Stimulated activated effector memory CD8-positive, alpha-beta T cell treated with anti-CD3 and anti-CD28 coated beads, Interleukin-12 subunit alpha, Interleukin-12 subunit beta, amount 100 ng/mL, for 72 hours (primary cell): Measurements from ENCODE around the gene CFAP97D2.
"Not testable (repeated sequence)": the region's sequence is repeated elsewhere in the genome, so short reads cannot be mapped to it uniquely, and the experiment has no call there.

Experiments used
- ATAC-seq: fragments of 150-1000 bp; cut with Tn5 transposase; 2 replicates; pipeline ENCODE4 v1.10.0; 2021
- DNase-seq, 2 donors: peaks; one replicate each; pipeline ENCODE4 v3.0.0; 2021 to 2022; ENCODE audit warnings: low spot score in 2 of 2
- H3K27ac Mint-ChIP-seq: one replicate; pipeline ENCODE4 v1.8.0; 2022; ENCODE audit warnings: mild to moderate bottlenecking, mixed read lengths
- H3K36me3 Mint-ChIP-seq: one replicate; pipeline ENCODE4 v1.8.0; 2022; ENCODE audit warnings: mild to moderate bottlenecking, mixed read lengths
- H3K4me1 Mint-ChIP-seq: one replicate; pipeline ENCODE4 v1.8.0; 2022; ENCODE audit warnings: mixed read lengths
- H3K4me3 Mint-ChIP-seq: one replicate; pipeline ENCODE4 v1.8.0; 2022; ENCODE audit warnings: mild to moderate bottlenecking, mixed read lengths
- H3K9me3 Mint-ChIP-seq: one replicate; pipeline ENCODE4 v1.8.0; 2022; ENCODE audit warnings: mixed read lengths

The CFAP97D2 gene

GRCh38 chr13:114179087-114179658, at the start of gene CFAP97D2:
Gene CFAP97D2, plus strand, starts transcription at chr13:114179257. Its CDS starts 74 bp downstream, at chr13:114179331.
- DNase-seq (peak in 1 of 2 donors; percentile 12), ATAC-seq (no peak)
- H3K4me3 Mint-ChIP-seq = no peak within 1 kb of the TSS
- H3K4me1 Mint-ChIP-seq = peaks cover 50% of the 10 kb centered on the region
- no peaks in the 10 kb centered on the region for H3K36me3 Mint-ChIP-seq
- H3K27ac Mint-ChIP-seq = peak within 1 kb of the TSS; percentile 71
- H3K9me3 Mint-ChIP-seq = no peaks in the 10 kb centered on the region

- Mint-ChIP-seq H3K4me1 (peaks cover 73% of the 10 kb centered on the region), H3K9me3 (no peaks in the 10 kb centered on the region), H3K36me3 (peaks cover 38% of the 10 kb centered on the region), H3K4me3 (peak overlapping the region; percentile 99), H3K27ac (peak overlapping the region; percentile 93)
- ATAC-seq (peak; percentile 0), DNase-seq (no peak)
Measured at GRCh38 chr13:114129649-114130062, 49.4 kb upstream of the CFAP97D2 start.

- Mint-ChIP-seq H3K9me3 (no peaks in the 10 kb centered on the region), H3K27ac (peak overlapping the region; percentile 93), H3K4me3 (peak overlapping the region; percentile 99), H3K36me3 (peaks cover 32% of the 10 kb centered on the region), H3K4me1 (peaks cover 67% of the 10 kb centered on the region)
- DNase-seq (no peak), ATAC-seq (no peak)
Measured at GRCh38 chr13:114130131-114130836, 48.8 kb upstream of the CFAP97D2 start.

GRCh38 chr13:114130837-114131582, 48.0 kb upstream of the CFAP97D2 start:
- H3K9me3 Mint-ChIP-seq = no peaks in the 10 kb centered on the region

GRCh38 chr13:114131583-114132418, 47.3 kb upstream of the CFAP97D2 start:
- peak; percentile 4 for ATAC-seq
- Mint-ChIP-seq H3K9me3 (no peaks in the 10 kb centered on the region), H3K27ac (peak overlapping the region; percentile 93), H3K4me3 (peak overlapping the region; percentile 99), H3K36me3 (peaks cover 32% of the 10 kb centered on the region), H3K4me1 (peaks cover 53% of the 10 kb centered on the region)
- no peak for DNase-seq

More at GRCh38 chr13:114130837-114131582, 48.0 kb upstream of the CFAP97D2 start:
- Mint-ChIP-seq H3K36me3 (peaks cover 32% of the 10 kb centered on the region), H3K4me3 (peak overlapping the region; percentile 99), H3K4me1 (peaks cover 61% of the 10 kb centered on the region), H3K27ac (peak overlapping the region; percentile 93)
- peak; percentile 47 for ATAC-seq
- peak; percentile 47 to 79 for DNase-seq

GRCh38 chr13:114132419-114133121, 46.5 kb upstream of the CFAP97D2 start, which contains the start of gene RASA3:
Gene RASA3, minus strand, starts transcription at chr13:114132623. Its CDS starts 134 bp downstream, at chr13:114132489.
- peak; percentile 70 for ATAC-seq
- no peaks in the 10 kb centered on the region for H3K9me3 Mint-ChIP-seq
- peaks cover 45% of the 10 kb centered on the region for H3K4me1 Mint-ChIP-seq
- DNase-seq = peak; percentile 61 to 80
- peak within 1 kb of the TSS; percentile 93 for H3K27ac Mint-ChIP-seq
- H3K4me3 Mint-ChIP-seq = peak within 1 kb of the TSS; percentile 99
- peaks cover 32% of the 10 kb centered on the region for H3K36me3 Mint-ChIP-seq

GRCh38 chr13:114133126-114133525, 45.9 kb upstream of the CFAP97D2 start:
- not testable (repeated sequence) for H3K9me3 Mint-ChIP-seq, H3K27ac Mint-ChIP-seq, DNase-seq, ATAC-seq
- peaks cover 29% of the 10 kb centered on the region for H3K36me3 Mint-ChIP-seq
- H3K4me1 Mint-ChIP-seq = peaks cover 40% of the 10 kb centered on the region
- peak overlapping the region; percentile 99 for H3K4me3 Mint-ChIP-seq

GRCh38 chr13:114133552-114133951, 45.5 kb upstream of the CFAP97D2 start:
- not testable (repeated sequence) for H3K9me3 Mint-ChIP-seq, DNase-seq, H3K27ac Mint-ChIP-seq, ATAC-seq
- peak overlapping the region; percentile 50 for H3K4me3 Mint-ChIP-seq
- peaks cover 25% of the 10 kb centered on the region for H3K36me3 Mint-ChIP-seq
- H3K4me1 Mint-ChIP-seq = peaks cover 35% of the 10 kb centered on the region

GRCh38 chr13:114134111-114134943, 44.7 kb upstream of the CFAP97D2 start:
- peaks cover 18% of the 10 kb centered on the region for H3K36me3 Mint-ChIP-seq
- peaks cover 28% of the 10 kb centered on the region for H3K4me1 Mint-ChIP-seq
- no peak overlapping the region for H3K27ac Mint-ChIP-seq
- H3K9me3 Mint-ChIP-seq = no peaks in the 10 kb centered on the region
- H3K4me3 Mint-ChIP-seq = peak overlapping the region; percentile 50
- ATAC-seq (no peak), DNase-seq (no peak)

GRCh38 chr13:114134944-114135610, 44.0 kb upstream of the CFAP97D2 start:
- ATAC-seq (no peak), DNase-seq (no peak)
- no peak overlapping the region for H3K4me3 Mint-ChIP-seq
- no peaks in the 10 kb centered on the region for H3K9me3 Mint-ChIP-seq
- H3K27ac Mint-ChIP-seq = no peak overlapping the region
- peaks cover 20% of the 10 kb centered on the region for H3K4me1 Mint-ChIP-seq
- H3K36me3 Mint-ChIP-seq = peaks cover 14% of the 10 kb centered on the region

- no peak overlapping the region for H3K27ac Mint-ChIP-seq
Measured at GRCh38 chr13:114135731-114136171, 43.3 kb upstream of the CFAP97D2 start.

GRCh38 chr13:114136576-114136975, 42.5 kb upstream of the CFAP97D2 start:
- no peak overlapping the region for H3K4me3 Mint-ChIP-seq
- H3K9me3 Mint-ChIP-seq = no peaks in the 10 kb centered on the region
- peaks cover 9% of the 10 kb centered on the region for H3K4me1 Mint-ChIP-seq
- DNase-seq (no peak), ATAC-seq (no peak)
- no peak overlapping the region for H3K27ac Mint-ChIP-seq
- peaks cover 3% of the 10 kb centered on the region for H3K36me3 Mint-ChIP-seq

More at GRCh38 chr13:114135731-114136171, 43.3 kb upstream of the CFAP97D2 start:
- no peak for DNase-seq
- Mint-ChIP-seq H3K9me3 (no peaks in the 10 kb centered on the region), H3K4me1 (peaks cover 13% of the 10 kb centered on the region), H3K4me3 (no peak overlapping the region), H3K36me3 (peaks cover 11% of the 10 kb centered on the region)
- no peak for ATAC-seq
